Activated naive CD4-positive, alpha-beta T cell treated with anti-CD3 and anti-CD28 coated beads, Interleukin-2, amount 50 U/mL, for 72 hours (primary cell): ENCODE measurements around the gene FXN. TPM values are rescaled to one million over a fixed set of nuclear protein-coding genes. Genes with fewer than 3 reads are reported as not detected.

Experiments
- ATAC-seq, 2 donors: fragments of 150-1000 bp; cut with Tn5 transposase; 2 replicates each; pipeline ENCODE4 v1.10.0; 2021; ENCODE audit warnings: mild to moderate bottlenecking in 2 of 2, moderate library complexity in 2 of 2
- DNase-seq, 2 donors: peaks; one replicate each; pipeline ENCODE4 v3.0.0; 2021 to 2022; ENCODE audit warnings: low spot score in 2 of 2
- H3K27ac Mint-ChIP-seq, 2 donors: one replicate each; pipeline ENCODE4 v1.8.0; 2022; ENCODE audit warnings: mild to moderate bottlenecking in 2 of 2, mixed read lengths in 2 of 2
- H3K36me3 Mint-ChIP-seq, 2 donors: one replicate each; pipeline ENCODE4 v1.8.0; 2022; ENCODE audit warnings: mixed read lengths in 2 of 2
- H3K9me3 Mint-ChIP-seq, 2 donors: one replicate each; pipeline ENCODE4 v1.8.0; 2022; ENCODE audit warnings: mixed read lengths in 2 of 2
- total RNA-seq, 2 donors: library from RNA; stranded (reverse); gene quantifications; one replicate each; pipeline ENCODE4 v1.2.3, GENCODE V29; 2022

FXN gene
- total RNA-seq, 2 donors from 2014 or later, result 7.0 to 22.9 TPM

GRCh38 chr9:69136185-69136584, 100.6 kb downstream of the FXN start:
- no peaks in the 10 kb centered on the region for H3K9me3 Mint-ChIP-seq
- no peak overlapping the region for H3K27ac Mint-ChIP-seq
- ATAC-seq (no peak), DNase-seq (no peak)
- no peaks in the 10 kb centered on the region for H3K36me3 Mint-ChIP-seq

GRCh38 chr9:69136779-69137178, 101.2 kb downstream of the FXN start:
- H3K27ac Mint-ChIP-seq, result peak overlapping the region in 1 of 2 donors; percentile 3
- DNase-seq (no peak), ATAC-seq (no peak)
- no peaks in the 10 kb centered on the region for H3K9me3 Mint-ChIP-seq
- no peaks in the 10 kb centered on the region for H3K36me3 Mint-ChIP-seq

GRCh38 chr9:69137311-69137710, 101.8 kb downstream of the FXN start:
- Mint-ChIP-seq H3K9me3 (no peaks in the 10 kb centered on the region), H3K27ac (peak overlapping the region in 1 of 2 donors; percentile 16), H3K36me3 (no peaks in the 10 kb centered on the region)
- DNase-seq (no peak), ATAC-seq (no peak)

GRCh38 chr9:69139596-69139995, 104.0 kb downstream of the FXN start:
- ATAC-seq (no peak), DNase-seq (no peak)
- no peaks in the 10 kb centered on the region for H3K9me3 Mint-ChIP-seq
- H3K27ac Mint-ChIP-seq, result no peak overlapping the region
- H3K36me3 Mint-ChIP-seq, result no peaks in the 10 kb centered on the region

GRCh38 chr9:69140123-69140735, 104.7 kb downstream of the FXN start:
- H3K27ac Mint-ChIP-seq, result no peak overlapping the region
- no peaks in the 10 kb centered on the region for H3K36me3 Mint-ChIP-seq
- H3K9me3 Mint-ChIP-seq, result no peaks in the 10 kb centered on the region
- DNase-seq, result no peak
- ATAC-seq, result no peak

GRCh38 chr9:69141851-69142250, 106.3 kb downstream of the FXN start:
- ATAC-seq (no peak), DNase-seq (no peak)
- no peaks in the 10 kb centered on the region for H3K36me3 Mint-ChIP-seq
- H3K27ac Mint-ChIP-seq, result no peak overlapping the region
- H3K9me3 Mint-ChIP-seq, result no peaks in the 10 kb centered on the region

GRCh38 chr9:69143291-69143690, 107.7 kb downstream of the FXN start:
- no peak overlapping the region for H3K27ac Mint-ChIP-seq
- no peaks in the 10 kb centered on the region for H3K36me3 Mint-ChIP-seq
- no peaks in the 10 kb centered on the region for H3K9me3 Mint-ChIP-seq
- DNase-seq, result no peak
- no peak for ATAC-seq

GRCh38 chr9:69145144-69145715, 109.7 kb downstream of the FXN start:
- H3K27ac Mint-ChIP-seq, result no peak overlapping the region
- ATAC-seq, result no peak
- no peaks in the 10 kb centered on the region for H3K36me3 Mint-ChIP-seq
- DNase-seq, result no peak
- H3K9me3 Mint-ChIP-seq, result no peaks in the 10 kb centered on the region

- H3K27ac Mint-ChIP-seq, result no peak overlapping the region
- no peaks in the 10 kb centered on the region for H3K9me3 Mint-ChIP-seq
- ATAC-seq (no peak), DNase-seq (no peak)
- no peaks in the 10 kb centered on the region for H3K36me3 Mint-ChIP-seq
Measured at GRCh38 chr9:69147041-69147834, 111.7 kb downstream of the FXN start.

GRCh38 chr9:69149321-69149807, 113.8 kb downstream of the FXN start:
- Mint-ChIP-seq H3K27ac (no peak overlapping the region), H3K9me3 (no peaks in the 10 kb centered on the region), H3K36me3 (no peaks in the 10 kb centered on the region)
- DNase-seq, result no peak
- ATAC-seq, result no peak

Other genes with a start within 250 kb of the FXN start
- not detected for gene PRKACG, start 21.6 kb upstream of the FXN start, total RNA-seq
- 10 to 100 TPM; 13.1 to 33.4 TPM for gene TJP2, start 138.5 kb downstream of the FXN start, total RNA-seq